Activated naive CD8-positive, alpha-beta T cell treated with anti-CD3 and anti-CD28 coated beads, Interleukin-2, amount 10 ng/mL, durations not matched to agents 7 days and 5 days (primary cell): ENCODE data around the gene CDH20. TPM values are rescaled to one million over a fixed set of nuclear protein-coding genes. Genes with fewer than 3 reads are reported as not detected.

Source experiments
- ATAC-seq: fragments of 150-1000 bp; cut with Tn5 transposase; one replicate; pipeline ENCODE4 v1.10.0; 2021; ENCODE audit warnings: low read depth, moderate library complexity
- POLR2A ChIA-PET: fragments of 350-600 bp; sonication (Branson Sonifier 250); formaldehyde crosslinking; loops from one replicate; lab custom pipeline; 2021; ENCODE audit warnings: antibody characterized with exemption; lab: Charles Lee
- DNase-seq: peaks from one replicate; pipeline ENCODE4 v3.0.0; 2021
- H3K27ac Mint-ChIP-seq: one replicate; pipeline ENCODE4 v1.8.0; 2022; ENCODE audit warnings: mild to moderate bottlenecking, mixed read lengths
- H3K27me3 Mint-ChIP-seq: one replicate; pipeline ENCODE4 v1.8.0; 2022; ENCODE audit warnings: mild to moderate bottlenecking, moderate library complexity, mixed read lengths
- H3K36me3 Mint-ChIP-seq: one replicate; pipeline ENCODE4 v1.8.0; 2021; ENCODE audit warnings: mild to moderate bottlenecking, mixed read lengths
- H3K4me1 Mint-ChIP-seq: one replicate; pipeline ENCODE4 v1.8.0; 2021; ENCODE audit warnings: mixed read lengths
- H3K4me3 Mint-ChIP-seq: one replicate; pipeline ENCODE4 v1.8.0; 2022; ENCODE audit warnings: mild to moderate bottlenecking, moderate library complexity, mixed read lengths
- H3K9me3 Mint-ChIP-seq: one replicate; pipeline ENCODE4 v1.8.0; 2021; ENCODE audit warnings: mixed read lengths
- total RNA-seq, 2 experiments: library from RNA; stranded (reverse); gene quantifications; one replicate each; pipeline ENCODE4 v1.2.3, GENCODE V29; 2021

Gene CDH20
- total RNA-seq, 2 experiments from 2014 or later: 0.14 to 0.17 TPM

- Mint-ChIP-seq H3K9me3 (no peaks in the 10 kb centered on the region), H3K27ac (no peak overlapping the region), H3K4me1 (no peaks in the 10 kb centered on the region), H3K36me3 (no peaks in the 10 kb centered on the region), H3K27me3 (peaks cover 3% of the 10 kb centered on the region), H3K4me3 (no peak overlapping the region)
- ATAC-seq (no peak), DNase-seq (no peak)
- POLR2A ChIA-PET: no interaction called here
Observed at GRCh38 chr18:61541673-61542072, 208.4 kb downstream of the CDH20 start.

- Mint-ChIP-seq H3K27ac (no peak overlapping the region), H3K4me1 (no peaks in the 10 kb centered on the region), H3K9me3 (no peaks in the 10 kb centered on the region), H3K27me3 (peaks cover 3% of the 10 kb centered on the region), H3K36me3 (no peaks in the 10 kb centered on the region), H3K4me3 (no peak overlapping the region)
- POLR2A ChIA-PET: no interaction called here
- no peak for ATAC-seq
- DNase-seq: no peak
Observed at GRCh38 chr18:61542596-61542995, 209.4 kb downstream of the CDH20 start.

- no peaks in the 10 kb centered on the region for H3K36me3 Mint-ChIP-seq
- POLR2A ChIA-PET: no interaction called here
- no peak overlapping the region for H3K4me3 Mint-ChIP-seq
- ATAC-seq (no peak), DNase-seq (no peak)
- H3K4me1 Mint-ChIP-seq: no peaks in the 10 kb centered on the region
- no peak overlapping the region for H3K27ac Mint-ChIP-seq
- H3K27me3 Mint-ChIP-seq: peaks cover 3% of the 10 kb centered on the region
- no peaks in the 10 kb centered on the region for H3K9me3 Mint-ChIP-seq
Observed at GRCh38 chr18:61543518-61543917, 210.3 kb downstream of the CDH20 start.

- H3K27me3 Mint-ChIP-seq: no peaks in the 10 kb centered on the region
- H3K4me3 Mint-ChIP-seq: no peak overlapping the region
- DNase-seq (no peak), ATAC-seq (no peak)
- no peaks in the 10 kb centered on the region for H3K36me3 Mint-ChIP-seq
- H3K27ac Mint-ChIP-seq: no peak overlapping the region
- no peaks in the 10 kb centered on the region for H3K9me3 Mint-ChIP-seq
- POLR2A ChIA-PET: no interaction called here
- H3K4me1 Mint-ChIP-seq: no peaks in the 10 kb centered on the region
Observed at GRCh38 chr18:61544178-61544577, 210.9 kb downstream of the CDH20 start.

GRCh38 chr18:61545281-61546245, 212.3 kb downstream of the CDH20 start:
- Mint-ChIP-seq H3K36me3 (peaks cover 2% of the 10 kb centered on the region), H3K4me3 (no peak overlapping the region)

GRCh38 chr18:61546590-61546989, 213.4 kb downstream of the CDH20 start:
- Mint-ChIP-seq H3K36me3 (peaks cover 2% of the 10 kb centered on the region), H3K27me3 (no peaks in the 10 kb centered on the region), H3K4me3 (no peak overlapping the region), H3K4me1 (no peaks in the 10 kb centered on the region), H3K9me3 (no peaks in the 10 kb centered on the region), H3K27ac (no peak overlapping the region)
- POLR2A ChIA-PET: no interaction called here
- DNase-seq: no peak
- ATAC-seq: no peak

More at GRCh38 chr18:61545281-61546245, 212.3 kb downstream of the CDH20 start:
- H3K27me3 Mint-ChIP-seq: no peaks in the 10 kb centered on the region
- H3K4me1 Mint-ChIP-seq: no peaks in the 10 kb centered on the region
- no peak overlapping the region for H3K27ac Mint-ChIP-seq
- POLR2A ChIA-PET: no interaction called here
- no peak for ATAC-seq
- H3K9me3 Mint-ChIP-seq: no peaks in the 10 kb centered on the region
- DNase-seq: no peak

GRCh38 chr18:61549416-61549815, 216.2 kb downstream of the CDH20 start:
- H3K36me3 Mint-ChIP-seq: peaks cover 2% of the 10 kb centered on the region
- ATAC-seq: no peak
- no peak overlapping the region for H3K27ac Mint-ChIP-seq
- H3K4me3 Mint-ChIP-seq: no peak overlapping the region
- H3K4me1 Mint-ChIP-seq: peaks cover 3% of the 10 kb centered on the region
- no peak for DNase-seq
- H3K27me3 Mint-ChIP-seq: no peaks in the 10 kb centered on the region
- no peaks in the 10 kb centered on the region for H3K9me3 Mint-ChIP-seq
- POLR2A ChIA-PET: no interaction called here

- Mint-ChIP-seq H3K27me3 (no peaks in the 10 kb centered on the region), H3K36me3 (peaks cover 2% of the 10 kb centered on the region), H3K4me1 (peaks cover 4% of the 10 kb centered on the region), H3K4me3 (no peak overlapping the region), H3K9me3 (no peaks in the 10 kb centered on the region), H3K27ac (no peak overlapping the region)
- DNase-seq: no peak
- POLR2A ChIA-PET: no interaction called here
- ATAC-seq: no peak
Observed at GRCh38 chr18:61549889-61550288, 216.7 kb downstream of the CDH20 start.

GRCh38 chr18:61551586-61551985, 218.4 kb downstream of the CDH20 start:
- Mint-ChIP-seq H3K27ac (no peak overlapping the region), H3K4me1 (peaks cover 4% of the 10 kb centered on the region), H3K4me3 (no peak overlapping the region), H3K27me3 (no peaks in the 10 kb centered on the region), H3K36me3 (peaks cover 2% of the 10 kb centered on the region), H3K9me3 (no peaks in the 10 kb centered on the region)
- POLR2A ChIA-PET: no interaction called here
- ATAC-seq (no peak), DNase-seq (no peak)

- DNase-seq (no peak), ATAC-seq (no peak)
- H3K27ac Mint-ChIP-seq: no peak overlapping the region
- POLR2A ChIA-PET: no interaction called here
- no peaks in the 10 kb centered on the region for H3K27me3 Mint-ChIP-seq
- H3K36me3 Mint-ChIP-seq: peaks cover 2% of the 10 kb centered on the region
- no peak overlapping the region for H3K4me3 Mint-ChIP-seq
- no peaks in the 10 kb centered on the region for H3K9me3 Mint-ChIP-seq
- H3K4me1 Mint-ChIP-seq: peaks cover 4% of the 10 kb centered on the region
Observed at GRCh38 chr18:61553045-61553659, 219.9 kb downstream of the CDH20 start.

- peak; percentile 71 for DNase-seq
- H3K27me3 Mint-ChIP-seq: no peaks in the 10 kb centered on the region
- peak; percentile 86 for ATAC-seq
- POLR2A ChIA-PET: no interaction called here
- H3K9me3 Mint-ChIP-seq: peaks cover 2% of the 10 kb centered on the region
- H3K36me3 Mint-ChIP-seq: peaks cover 2% of the 10 kb centered on the region
- H3K4me3 Mint-ChIP-seq: peak overlapping the region; percentile 92
- peak overlapping the region; percentile 90 for H3K27ac Mint-ChIP-seq
- peaks cover 4% of the 10 kb centered on the region for H3K4me1 Mint-ChIP-seq
Observed at GRCh38 chr18:61554117-61554776, 221.0 kb downstream of the CDH20 start.

GRCh38 chr18:61554946-61555361, 221.7 kb downstream of the CDH20 start:
- ATAC-seq (peak; percentile 15), DNase-seq (no peak)
- Mint-ChIP-seq H3K4me3 (peak overlapping the region; percentile 92), H3K36me3 (peaks cover under 1% of the 10 kb centered on the region), H3K9me3 (peaks cover 2% of the 10 kb centered on the region), H3K4me1 (peaks cover 4% of the 10 kb centered on the region), H3K27me3 (no peaks in the 10 kb centered on the region), H3K27ac (peak overlapping the region; percentile 90)
- POLR2A ChIA-PET: no interaction called here

GRCh38 chr18:61556316-61556715, 223.1 kb downstream of the CDH20 start:
- H3K4me3 Mint-ChIP-seq: no peak overlapping the region
- H3K9me3 Mint-ChIP-seq: peaks cover 6% of the 10 kb centered on the region
- no peak for DNase-seq
- no peak overlapping the region for H3K27ac Mint-ChIP-seq
- peaks cover 4% of the 10 kb centered on the region for H3K4me1 Mint-ChIP-seq
- H3K27me3 Mint-ChIP-seq: no peaks in the 10 kb centered on the region
- no peak for ATAC-seq
- POLR2A ChIA-PET: interaction anchor here (0.7 kb wide), 1 partner anchor 950 kb away, joined by 3 read pairs; no protein-coding TSS in a partner anchor
- no peaks in the 10 kb centered on the region for H3K36me3 Mint-ChIP-seq
